Keratinocyte (primary cell): Measurements from ENCODE around the gene MAN1C1.

Experiments used
- CTCF ChIP-seq, 3 experiments: IDR thresholded peaks in 1 of 3; conservative IDR thresholded peaks in 1 of 3; optimal IDR thresholded peaks in 1 of 3; 2 replicates in 2 of 3; 3 replicates in 1 of 3; pipeline versions ENCODE3 to v1.5.1; 2011; ENCODE audit warnings: low read length in 3 of 3, mild to moderate bottlenecking in 3 of 3, moderate library complexity in 2 of 3, control low read depth in 1 of 3, inconsistent platforms in 1 of 3; ENCODE audit not compliant: insufficient read depth in 2 of 3; ENCODE audit errors: extremely low read depth in 1 of 3
- EZH2 ChIP-seq: IDR thresholded peaks from one replicate; pipeline ENCODE4 v1.6.1; 2012; ENCODE audit warnings: inconsistent platforms, mild to moderate bottlenecking, low read length, moderate library complexity

- TF ChIP-seq CTCF (optimal IDR thresholded peaks at IDR 0.05 in 1 of 3, IDR thresholded peaks at IDR 0.05 in 1 of 3, conservative IDR thresholded peaks at IDR 0.05 in 1 of 3; ENCODE audit: extremely low read depth in 1 of 3, insufficient read depth in 2 of 3, low read length in 3 of 3) (no peak), EZH2 (no peak)
Measured at GRCh38 chr1:25580927-25581326, 35.7 kb upstream of the MAN1C1 start.
